Brain microvascular endothelial cell (primary cell): ENCODE measurements around the gene POC1A.

Experiments
- DNase-seq: peaks from one replicate; pipeline ENCODE4 v3.0.0-alpha.2; 2020
- H3K27ac ChIP-seq: fragments of 250-450 bp; sonication (Bioruptor Pico); 2 replicates; pipeline ENCODE4 v1.5.1; 2020; ENCODE audit warnings: mild to moderate bottlenecking, moderate library complexity
- H3K27me3 ChIP-seq: fragments of 250-450 bp; sonication (Bioruptor Pico); replicated peaks from 2 replicates; pipeline ENCODE4 v1.5.1; 2020; ENCODE audit warnings: mild to moderate bottlenecking
- H3K36me3 ChIP-seq: fragments of 250-450 bp; sonication (Bioruptor Pico); replicated peaks from 2 replicates; pipeline ENCODE4 v1.5.1; 2020; ENCODE audit warnings: mild to moderate bottlenecking
- H3K4me3 ChIP-seq: 2 replicates; pipeline ENCODE4 v1.5.1; 2011; ENCODE audit warnings: low read depth, mild to moderate bottlenecking, control low read depth, low read length, moderate library complexity
- in situ Hi-C: cut with HindIII; loops from 2 replicates; pipeline ENCODE4 v1.10.0; 2017; ENCODE audit warnings: low sequenced_read_pairs, low pct_ligation_motif_present
- TF ChIP-seq, protein P1 (sequence below): IDR thresholded peaks from 2 replicates; pipeline ENCODE4 v1.5.1; 2011; ENCODE audit warnings: low read depth, mild to moderate bottlenecking, moderate library complexity, low read length, control low read depth, inconsistent platforms; ENCODE audit errors: missing control alignments

Gene POC1A

DNA sequence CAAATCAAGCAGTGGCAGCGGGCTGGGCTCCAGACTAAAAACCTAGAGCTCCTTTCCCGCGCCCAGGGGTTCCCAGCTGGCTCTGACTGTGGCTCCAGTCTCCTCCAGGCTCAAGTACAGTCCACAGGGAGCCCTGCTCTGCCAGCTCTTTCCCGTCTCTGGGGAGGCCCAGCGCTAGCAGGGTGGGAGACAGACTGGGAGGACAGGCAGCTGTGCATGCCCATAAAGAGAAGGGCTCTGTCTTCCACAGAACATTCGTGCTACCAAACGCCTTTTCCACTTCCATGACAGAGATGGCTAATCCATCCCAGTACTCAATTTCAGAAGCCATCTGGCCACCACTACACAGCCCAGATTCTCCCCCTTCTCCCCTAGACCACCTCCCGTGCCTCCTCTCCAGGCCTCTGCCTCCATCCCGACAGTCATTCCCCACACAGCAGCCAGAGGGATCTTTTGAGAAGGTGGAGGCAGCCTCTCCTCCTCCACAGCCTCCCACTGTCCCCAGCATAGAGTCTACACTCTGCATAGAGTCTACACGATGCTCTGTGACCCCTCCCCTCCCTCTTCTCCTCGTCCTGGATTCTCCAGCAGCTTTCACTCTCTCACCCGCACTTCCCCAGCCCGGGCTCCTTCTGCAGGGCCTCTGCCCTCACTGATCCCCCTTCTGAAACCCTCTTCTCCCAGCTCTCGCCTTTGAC lies 91.0 kb downstream of the POC1A start:
- Histone ChIP-seq H3K27ac (no peak overlapping the region), H3K27me3 (no peaks in the 10 kb centered on the region), H3K4me3 (no peak overlapping the region), H3K36me3 (no peaks in the 10 kb centered on the region)
- in situ Hi-C loops = no loop called here
- DNase-seq = no peak
- TF ChIP-seq, protein P1, sequence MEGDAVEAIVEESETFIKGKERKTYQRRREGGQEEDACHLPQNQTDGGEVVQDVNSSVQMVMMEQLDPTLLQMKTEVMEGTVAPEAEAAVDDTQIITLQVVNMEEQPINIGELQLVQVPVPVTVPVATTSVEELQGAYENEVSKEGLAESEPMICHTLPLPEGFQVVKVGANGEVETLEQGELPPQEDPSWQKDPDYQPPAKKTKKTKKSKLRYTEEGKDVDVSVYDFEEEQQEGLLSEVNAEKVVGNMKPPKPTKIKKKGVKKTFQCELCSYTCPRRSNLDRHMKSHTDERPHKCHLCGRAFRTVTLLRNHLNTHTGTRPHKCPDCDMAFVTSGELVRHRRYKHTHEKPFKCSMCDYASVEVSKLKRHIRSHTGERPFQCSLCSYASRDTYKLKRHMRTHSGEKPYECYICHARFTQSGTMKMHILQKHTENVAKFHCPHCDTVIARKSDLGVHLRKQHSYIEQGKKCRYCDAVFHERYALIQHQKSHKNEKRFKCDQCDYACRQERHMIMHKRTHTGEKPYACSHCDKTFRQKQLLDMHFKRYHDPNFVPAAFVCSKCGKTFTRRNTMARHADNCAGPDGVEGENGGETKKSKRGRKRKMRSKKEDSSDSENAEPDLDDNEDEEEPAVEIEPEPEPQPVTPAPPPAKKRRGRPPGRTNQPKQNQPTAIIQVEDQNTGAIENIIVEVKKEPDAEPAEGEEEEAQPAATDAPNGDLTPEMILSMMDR = no peak

DNA sequence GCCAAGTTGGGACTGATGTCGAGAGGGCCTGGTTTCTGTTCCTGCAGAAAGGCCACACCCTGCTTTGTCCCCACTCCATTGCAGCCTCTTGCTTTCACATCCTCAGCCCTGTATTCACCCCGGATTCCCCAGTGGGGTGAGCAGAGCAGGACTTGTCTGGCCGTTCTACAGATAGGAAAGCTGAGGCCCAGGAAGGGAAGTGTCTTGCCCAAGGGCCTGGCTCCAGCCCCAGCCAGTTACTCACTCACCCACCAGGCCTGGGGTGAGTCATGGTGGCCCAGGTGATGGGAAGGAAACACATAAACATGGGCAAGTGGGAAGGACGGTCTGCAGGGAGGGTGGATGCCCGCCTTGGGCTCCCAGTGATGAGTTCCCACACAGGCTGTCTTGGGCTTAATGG lies 91.7 kb downstream of the POC1A start:
- TF ChIP-seq, protein P1 = no peak
- Histone ChIP-seq H3K27me3 (no peaks in the 10 kb centered on the region), H3K27ac (no peak overlapping the region), H3K36me3 (no peaks in the 10 kb centered on the region), H3K4me3 (no peak overlapping the region)
- peak; percentile 77 for DNase-seq
- in situ Hi-C loops = no loop called here

DNA sequence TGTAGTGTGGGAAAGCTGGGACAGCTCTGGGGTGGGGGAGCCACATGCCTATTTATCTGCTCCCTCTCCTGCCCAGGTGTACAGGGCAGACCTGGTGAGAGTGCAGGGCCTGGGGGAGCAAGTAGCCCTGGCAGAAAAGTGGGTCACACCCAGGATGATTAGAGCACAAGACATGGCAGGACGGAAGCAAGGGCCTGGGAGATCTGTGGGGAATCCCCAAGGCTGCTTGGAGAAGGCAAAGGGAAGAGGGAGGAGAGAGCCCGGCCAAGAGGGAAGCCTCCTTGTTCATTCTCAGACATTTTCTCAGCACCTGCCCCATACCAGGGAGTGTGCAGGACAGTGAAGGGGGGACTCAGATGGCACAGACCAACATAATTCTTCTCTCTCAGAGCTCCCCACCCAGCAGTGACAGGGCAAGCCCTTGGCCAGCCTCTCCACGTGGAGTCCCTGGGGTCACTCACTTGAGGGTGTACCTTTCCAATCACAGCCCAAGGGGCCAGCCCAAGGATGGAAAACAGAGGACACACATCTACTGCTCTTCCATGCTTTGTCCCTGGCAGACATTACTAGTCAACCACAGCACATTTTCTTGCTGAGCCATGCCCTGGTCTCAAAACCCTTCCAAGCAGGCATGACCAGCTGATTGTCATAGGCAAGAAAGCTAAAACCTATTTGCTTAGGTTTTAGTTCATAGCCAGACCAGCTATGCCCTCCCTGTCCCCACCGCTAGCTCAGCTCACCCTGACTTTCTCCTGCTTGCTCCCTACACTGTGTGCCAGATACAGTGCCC lies 92.9 kb downstream of the POC1A start:
- Histone ChIP-seq H3K27ac (no peak overlapping the region), H3K4me3 (no peak overlapping the region), H3K36me3 (no peaks in the 10 kb centered on the region), H3K27me3 (no peaks in the 10 kb centered on the region)
- no peak for DNase-seq
- TF ChIP-seq, protein P1 = no peak
- in situ Hi-C loops = no loop called here

DNA sequence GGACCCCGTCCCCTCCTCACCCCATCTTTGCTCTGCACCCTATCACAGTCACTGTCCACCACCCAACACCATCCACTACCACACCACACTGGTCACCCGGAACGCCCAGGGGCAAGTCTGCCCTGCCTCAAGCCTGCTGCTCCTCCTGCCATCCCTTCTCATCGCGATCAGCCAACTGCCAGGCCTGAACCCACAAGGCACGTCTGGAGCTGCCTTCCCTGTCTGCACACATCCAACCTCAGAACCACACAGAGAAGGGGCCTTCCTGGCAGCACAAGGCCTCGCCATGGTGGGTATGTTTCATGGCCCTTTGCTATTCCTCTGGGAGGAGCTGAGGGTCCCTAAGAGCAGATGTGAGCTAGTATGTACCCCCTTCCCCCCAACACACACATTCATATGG lies 94.4 kb downstream of the POC1A start:
- no peaks in the 10 kb centered on the region for H3K36me3 ChIP-seq
- no peak overlapping the region for H3K27ac ChIP-seq
- DNase-seq = no peak
- TF ChIP-seq, protein P1 = no peak
- in situ Hi-C loops = no loop called here
- no peak overlapping the region for H3K4me3 ChIP-seq
- H3K27me3 ChIP-seq = no peaks in the 10 kb centered on the region

DNA sequence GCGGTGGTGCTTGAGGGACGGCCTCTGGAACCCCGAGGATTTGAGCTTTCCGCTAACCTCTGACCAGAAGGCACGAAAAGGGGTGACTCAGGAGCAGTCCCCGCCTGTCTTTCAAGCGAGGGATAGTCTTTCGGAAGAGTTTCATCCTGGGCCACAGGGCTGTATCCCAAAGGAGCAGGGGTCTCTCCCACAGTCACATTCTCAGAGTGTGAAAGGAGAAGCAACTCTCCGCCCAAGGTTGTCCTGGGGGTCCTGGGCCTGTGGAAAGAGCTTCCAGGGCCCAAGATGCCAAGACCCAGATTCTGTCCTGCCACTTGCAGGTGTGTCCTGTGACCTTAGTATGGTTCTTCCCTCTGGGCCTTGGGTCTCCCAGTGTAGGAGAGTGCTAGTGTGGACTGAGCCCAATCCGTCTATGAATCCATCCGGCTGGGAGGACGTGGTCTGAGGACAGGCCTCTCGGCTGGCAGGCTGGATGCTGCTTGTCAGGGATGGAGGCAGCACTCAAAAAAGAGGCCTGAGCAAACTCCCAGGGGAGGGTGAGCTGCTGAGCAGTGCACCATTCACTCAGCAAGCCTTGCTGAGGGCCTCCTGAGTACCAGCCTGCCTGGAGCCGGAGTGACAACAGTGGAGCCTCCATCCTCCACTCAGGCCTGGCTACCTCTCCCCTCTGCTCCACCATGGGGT lies 96.3 kb downstream of the POC1A start:
- TF ChIP-seq, protein P1 = no peak
- no peaks in the 10 kb centered on the region for H3K36me3 ChIP-seq
- in situ Hi-C loops = no loop called here
- no peaks in the 10 kb centered on the region for H3K27me3 ChIP-seq
- H3K27ac ChIP-seq = no peak overlapping the region
- H3K4me3 ChIP-seq = peak overlapping the region; percentile 56
- DNase-seq = no peak
